ENCODE data around the gene CLTCL1. TPM values are rescaled to one million over a fixed set of nuclear protein-coding genes. Genes with fewer than 3 reads are reported as not detected.
"Not testable (repeated sequence)": the region's sequence is repeated elsewhere in the genome, so short reads cannot be mapped to it uniquely, and the experiment has no call there.

Gene CLTCL1
- total RNA-seq, 1 donor: 7.1 TPM

GRCh38 chr22:19204640-19205039 is 86.9 kb downstream of the CLTCL1 start:
- no peak for DNase-seq (ENCODE audit: low read depth)
- TF ChIP-seq, protein P1, sequence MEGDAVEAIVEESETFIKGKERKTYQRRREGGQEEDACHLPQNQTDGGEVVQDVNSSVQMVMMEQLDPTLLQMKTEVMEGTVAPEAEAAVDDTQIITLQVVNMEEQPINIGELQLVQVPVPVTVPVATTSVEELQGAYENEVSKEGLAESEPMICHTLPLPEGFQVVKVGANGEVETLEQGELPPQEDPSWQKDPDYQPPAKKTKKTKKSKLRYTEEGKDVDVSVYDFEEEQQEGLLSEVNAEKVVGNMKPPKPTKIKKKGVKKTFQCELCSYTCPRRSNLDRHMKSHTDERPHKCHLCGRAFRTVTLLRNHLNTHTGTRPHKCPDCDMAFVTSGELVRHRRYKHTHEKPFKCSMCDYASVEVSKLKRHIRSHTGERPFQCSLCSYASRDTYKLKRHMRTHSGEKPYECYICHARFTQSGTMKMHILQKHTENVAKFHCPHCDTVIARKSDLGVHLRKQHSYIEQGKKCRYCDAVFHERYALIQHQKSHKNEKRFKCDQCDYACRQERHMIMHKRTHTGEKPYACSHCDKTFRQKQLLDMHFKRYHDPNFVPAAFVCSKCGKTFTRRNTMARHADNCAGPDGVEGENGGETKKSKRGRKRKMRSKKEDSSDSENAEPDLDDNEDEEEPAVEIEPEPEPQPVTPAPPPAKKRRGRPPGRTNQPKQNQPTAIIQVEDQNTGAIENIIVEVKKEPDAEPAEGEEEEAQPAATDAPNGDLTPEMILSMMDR (IDR thresholded peaks at IDR 0.05; ENCODE audit: insufficient read depth, low read length): no peak
- no peak overlapping the region for H3K4me3 ChIP-seq (ENCODE audit: low read depth, low read length)

- DNase-seq (ENCODE audit: low read depth): no peak
- no peak overlapping the region for H3K4me3 ChIP-seq (ENCODE audit: low read depth, low read length)
- TF ChIP-seq, protein P1 (IDR thresholded peaks at IDR 0.05; ENCODE audit: insufficient read depth, low read length): no peak
Measured at GRCh38 chr22:19203834-19204233, 87.7 kb downstream of the CLTCL1 start.

- not testable (repeated sequence) for DNase-seq (ENCODE audit: low read depth); H3K4me3 ChIP-seq (ENCODE audit: low read depth, low read length)
Measured at GRCh38 chr22:19202799-19203186, 88.7 kb downstream of the CLTCL1 start.

GRCh38 chr22:19201869-19202798 is 89.4 kb downstream of the CLTCL1 start:
- no peak overlapping the region for H3K4me3 ChIP-seq (ENCODE audit: low read depth, low read length)
- TF ChIP-seq, protein P1 (IDR thresholded peaks at IDR 0.05; ENCODE audit: insufficient read depth, low read length): no peak
- DNase-seq (ENCODE audit: low read depth): no peak

GRCh38 chr22:19201130-19201868 is 90.2 kb downstream of the CLTCL1 start:
- DNase-seq (ENCODE audit: low read depth): no peak
- TF ChIP-seq, protein P1 (IDR thresholded peaks at IDR 0.05; ENCODE audit: insufficient read depth, low read length): no peak
- no peak overlapping the region for H3K4me3 ChIP-seq (ENCODE audit: low read depth, low read length)

DNA sequence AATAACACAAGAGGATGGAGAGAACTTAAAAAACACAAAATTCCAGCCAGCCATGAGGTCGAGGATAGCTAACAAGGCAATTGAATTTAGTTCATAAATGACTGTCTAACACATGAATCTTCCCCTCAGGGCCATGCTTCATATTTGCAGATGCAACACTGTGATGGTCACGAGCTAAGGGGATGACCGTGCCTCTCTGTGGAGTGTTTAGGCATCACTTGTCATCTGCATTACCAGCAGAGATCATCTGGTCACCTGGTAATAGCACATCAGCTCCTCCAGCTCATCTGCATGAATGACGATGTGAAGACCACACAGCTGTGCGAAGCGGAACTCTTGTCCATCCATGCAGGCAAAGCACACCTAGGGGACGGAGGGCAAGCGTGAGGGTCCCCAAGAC is 92.0 kb downstream of the CLTCL1 start:
- H3K4me3 ChIP-seq (ENCODE audit: low read depth, low read length): no peak overlapping the region
- DNase-seq (ENCODE audit: low read depth): no peak
- TF ChIP-seq, protein P1 (IDR thresholded peaks at IDR 0.05; ENCODE audit: insufficient read depth, low read length): no peak

Data from fibroblast of the aortic adventitia (primary cell).